Measurements from ENCODE around the gene TOMM34. TPM values are rescaled to one million over a fixed set of nuclear protein-coding genes. Genes with fewer than 3 reads are reported as not detected.
A peak's percentile ranks its signal among the peaks of the same experiment; 100 is the strongest.

TOMM34 gene
- total RNA-seq, 3 donors from 2014 or later, result 70.8 to 76.6 (median 71.6) TPM

GRCh38 chr20:44930517-44931168 is 29.6 kb downstream of the TOMM34 start:
- ATAC-seq, result no peak
- no peaks in the 10 kb centered on the region for H3K4me1 Mint-ChIP-seq (ENCODE audit: low read depth)
- peaks cover 21% of the 10 kb centered on the region for H3K36me3 Mint-ChIP-seq (ENCODE audit: insufficient read depth)
- no peak for DNase-seq
- no peak overlapping the region for H3K4me3 Mint-ChIP-seq
- H3K27me3 Mint-ChIP-seq (ENCODE audit: low read depth), result no peaks in the 10 kb centered on the region
- no peaks in the 10 kb centered on the region for H3K9me3 Mint-ChIP-seq

GRCh38 chr20:44928595-44928994 is 31.6 kb downstream of the TOMM34 start:
- H3K36me3 Mint-ChIP-seq (ENCODE audit: insufficient read depth), result peaks cover 23% of the 10 kb centered on the region
- no peaks in the 10 kb centered on the region for H3K9me3 Mint-ChIP-seq
- ATAC-seq (no peak), DNase-seq (no peak)
- no peaks in the 10 kb centered on the region for H3K4me1 Mint-ChIP-seq (ENCODE audit: low read depth)
- no peaks in the 10 kb centered on the region for H3K27me3 Mint-ChIP-seq (ENCODE audit: low read depth)
- no peak overlapping the region for H3K4me3 Mint-ChIP-seq

- no peak for ATAC-seq
- Mint-ChIP-seq H3K4me3 (no peak overlapping the region), H3K36me3 (ENCODE audit: insufficient read depth) (peaks cover 15% of the 10 kb centered on the region), H3K9me3 (no peaks in the 10 kb centered on the region), H3K27me3 (ENCODE audit: low read depth) (no peaks in the 10 kb centered on the region), H3K4me1 (ENCODE audit: low read depth) (no peaks in the 10 kb centered on the region)
- no peak for DNase-seq
These were observed 35.7 kb downstream of the TOMM34 start for GRCh38 chr20:44924541-44924940.

- Mint-ChIP-seq H3K36me3 (ENCODE audit: insufficient read depth) (peaks cover 20% of the 10 kb centered on the region), H3K27me3 (ENCODE audit: low read depth) (no peaks in the 10 kb centered on the region), H3K4me3 (no peak overlapping the region), H3K9me3 (no peaks in the 10 kb centered on the region), H3K4me1 (ENCODE audit: low read depth) (no peaks in the 10 kb centered on the region)
- ATAC-seq, result no peak
- DNase-seq, result no peak
These were observed 38.8 kb downstream of the TOMM34 start for GRCh38 chr20:44921447-44921846.

GRCh38 chr20:44918761-44919160 is 41.4 kb downstream of the TOMM34 start:
- peaks cover 19% of the 10 kb centered on the region for H3K36me3 Mint-ChIP-seq (ENCODE audit: insufficient read depth)
- H3K27me3 Mint-ChIP-seq (ENCODE audit: low read depth), result no peaks in the 10 kb centered on the region
- DNase-seq (no peak), ATAC-seq (no peak)
- H3K9me3 Mint-ChIP-seq, result no peaks in the 10 kb centered on the region
- no peak overlapping the region for H3K4me3 Mint-ChIP-seq
- H3K4me1 Mint-ChIP-seq (ENCODE audit: low read depth), result peaks cover 9% of the 10 kb centered on the region

GRCh38 chr20:44918342-44918741 is 41.9 kb downstream of the TOMM34 start:
- H3K27me3 Mint-ChIP-seq (ENCODE audit: low read depth), result no peaks in the 10 kb centered on the region
- H3K36me3 Mint-ChIP-seq (ENCODE audit: insufficient read depth), result peaks cover 18% of the 10 kb centered on the region
- ATAC-seq (no peak), DNase-seq (no peak)
- H3K9me3 Mint-ChIP-seq, result no peaks in the 10 kb centered on the region
- H3K4me1 Mint-ChIP-seq (ENCODE audit: low read depth), result peaks cover 9% of the 10 kb centered on the region
- no peak overlapping the region for H3K4me3 Mint-ChIP-seq

GRCh38 chr20:44917399-44917798 is 42.8 kb downstream of the TOMM34 start:
- no peak for DNase-seq
- Mint-ChIP-seq H3K36me3 (ENCODE audit: insufficient read depth) (peaks cover 10% of the 10 kb centered on the region), H3K4me3 (no peak overlapping the region), H3K27me3 (ENCODE audit: low read depth) (no peaks in the 10 kb centered on the region), H3K9me3 (no peaks in the 10 kb centered on the region), H3K4me1 (ENCODE audit: low read depth) (peaks cover 9% of the 10 kb centered on the region)
- no peak for ATAC-seq

GRCh38 chr20:44916586-44916985 is 43.6 kb downstream of the TOMM34 start:
- Mint-ChIP-seq H3K9me3 (no peaks in the 10 kb centered on the region), H3K4me1 (ENCODE audit: low read depth) (peaks cover 9% of the 10 kb centered on the region), H3K4me3 (no peak overlapping the region), H3K27me3 (ENCODE audit: low read depth) (no peaks in the 10 kb centered on the region), H3K36me3 (ENCODE audit: insufficient read depth) (peaks cover 10% of the 10 kb centered on the region)
- DNase-seq, result no peak
- no peak for ATAC-seq

- Mint-ChIP-seq H3K36me3 (ENCODE audit: insufficient read depth) (peaks cover 10% of the 10 kb centered on the region), H3K9me3 (no peaks in the 10 kb centered on the region), H3K4me3 (no peak overlapping the region), H3K4me1 (ENCODE audit: low read depth) (peaks cover 14% of the 10 kb centered on the region), H3K27me3 (ENCODE audit: low read depth) (no peaks in the 10 kb centered on the region)
- DNase-seq, result no peak
- no peak for ATAC-seq
These were observed 45.3 kb downstream of the TOMM34 start for GRCh38 chr20:44914924-44915323.

- ATAC-seq (no peak), DNase-seq (no peak)
- H3K27me3 Mint-ChIP-seq (ENCODE audit: low read depth), result no peaks in the 10 kb centered on the region
- no peaks in the 10 kb centered on the region for H3K9me3 Mint-ChIP-seq
- H3K4me3 Mint-ChIP-seq, result peak overlapping the region; percentile 41
- H3K36me3 Mint-ChIP-seq (ENCODE audit: insufficient read depth), result peaks cover 20% of the 10 kb centered on the region
- H3K4me1 Mint-ChIP-seq (ENCODE audit: low read depth), result peaks cover 27% of the 10 kb centered on the region
These were observed 48.0 kb downstream of the TOMM34 start for GRCh38 chr20:44912189-44912588.

GRCh38 chr20:44911264-44911921 is 48.8 kb downstream of the TOMM34 start:
- H3K4me1 Mint-ChIP-seq (ENCODE audit: low read depth), result peaks cover 27% of the 10 kb centered on the region
- peaks cover 20% of the 10 kb centered on the region for H3K36me3 Mint-ChIP-seq (ENCODE audit: insufficient read depth)
- DNase-seq, result peak; percentile 41

GRCh38 chr20:44910690-44911262 is 49.4 kb downstream of the TOMM34 start:
- peak overlapping the region; percentile 84 for H3K4me3 Mint-ChIP-seq
- DNase-seq (no peak), ATAC-seq (no peak)
- peaks cover 27% of the 10 kb centered on the region for H3K4me1 Mint-ChIP-seq (ENCODE audit: low read depth)
- no peaks in the 10 kb centered on the region for H3K27me3 Mint-ChIP-seq (ENCODE audit: low read depth)
- H3K9me3 Mint-ChIP-seq, result no peaks in the 10 kb centered on the region
- H3K36me3 Mint-ChIP-seq (ENCODE audit: insufficient read depth), result peaks cover 25% of the 10 kb centered on the region

More at GRCh38 chr20:44911264-44911921, 48.8 kb downstream of the TOMM34 start:
- peak overlapping the region; percentile 63 for H3K4me3 Mint-ChIP-seq
- H3K9me3 Mint-ChIP-seq, result no peaks in the 10 kb centered on the region
- no peaks in the 10 kb centered on the region for H3K27me3 Mint-ChIP-seq (ENCODE audit: low read depth)
- no peak for ATAC-seq

- H3K4me3 Mint-ChIP-seq, result peak within 1 kb of the TSS; percentile 84
These were observed 50.1 kb downstream of the TOMM34 start, which contains the start of gene PABPC1L for GRCh38 chr20:44909872-44910689. Gene PABPC1L, plus strand, starts transcription at chr20:44910060. Its CDS starts 84 bp downstream, at chr20:44910144.

More at GRCh38 chr20:44909872-44910689, 50.1 kb downstream of the TOMM34 start, which contains the start of gene PABPC1L:
- ATAC-seq, result peak; percentile 94 to 97
- H3K9me3 Mint-ChIP-seq, result no peaks in the 10 kb centered on the region
- peak; percentile 75 for DNase-seq
- H3K36me3 Mint-ChIP-seq (ENCODE audit: insufficient read depth), result peaks cover 27% of the 10 kb centered on the region
- no peaks in the 10 kb centered on the region for H3K27me3 Mint-ChIP-seq (ENCODE audit: low read depth)
- peaks cover 26% of the 10 kb centered on the region for H3K4me1 Mint-ChIP-seq (ENCODE audit: low read depth)
